ENCODE measurements around the gene DSP.
A peak's percentile ranks its signal among the peaks of the same experiment; 100 is the strongest.

The DSP gene

DNA sequence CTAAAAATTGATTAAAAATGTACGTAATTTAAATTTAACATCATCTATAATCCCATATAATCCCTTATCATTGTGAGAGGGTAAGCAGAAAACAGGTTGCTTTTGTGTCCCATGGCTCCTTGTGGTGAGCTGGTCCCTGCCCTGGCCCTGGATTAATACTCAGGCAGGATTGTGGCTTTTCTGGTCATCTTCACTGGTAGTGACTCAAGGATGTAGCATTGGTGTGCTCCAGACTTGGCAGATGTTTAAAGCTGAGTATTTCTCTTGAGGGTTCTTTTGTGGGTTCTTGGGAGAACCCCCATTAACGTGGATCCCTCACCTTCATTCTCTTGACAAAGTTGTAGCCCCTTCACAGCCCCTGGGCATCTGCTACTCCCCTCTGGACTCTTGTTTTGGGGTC lies 87.8 kb downstream of the DSP start:
- H3K4me3 ChIP-seq, result no peak overlapping the region
- H3K27ac ChIP-seq, result no peak overlapping the region

DNA sequence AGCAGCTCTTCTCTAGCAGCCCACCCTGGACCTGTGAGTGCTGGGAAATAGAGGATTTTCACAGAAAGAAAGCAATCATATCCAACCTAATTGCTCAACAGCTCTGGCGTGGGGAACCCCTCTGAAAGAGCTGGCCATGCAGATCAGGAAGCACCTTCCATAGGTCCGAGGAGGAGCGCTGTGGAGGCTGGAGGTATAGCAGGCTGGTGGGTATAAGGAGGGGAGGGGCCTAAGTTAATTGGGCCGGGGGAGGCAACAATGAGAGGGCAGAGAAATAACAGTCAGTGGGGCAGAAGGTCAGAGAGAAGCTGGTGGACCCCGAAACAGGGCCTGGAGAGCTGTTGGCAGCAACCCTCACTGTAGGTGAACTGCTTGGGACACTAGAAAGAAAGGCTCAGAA lies 89.3 kb downstream of the DSP start:
- no peak overlapping the region for H3K27ac ChIP-seq
- H3K4me3 ChIP-seq, result no peak overlapping the region

DNA sequence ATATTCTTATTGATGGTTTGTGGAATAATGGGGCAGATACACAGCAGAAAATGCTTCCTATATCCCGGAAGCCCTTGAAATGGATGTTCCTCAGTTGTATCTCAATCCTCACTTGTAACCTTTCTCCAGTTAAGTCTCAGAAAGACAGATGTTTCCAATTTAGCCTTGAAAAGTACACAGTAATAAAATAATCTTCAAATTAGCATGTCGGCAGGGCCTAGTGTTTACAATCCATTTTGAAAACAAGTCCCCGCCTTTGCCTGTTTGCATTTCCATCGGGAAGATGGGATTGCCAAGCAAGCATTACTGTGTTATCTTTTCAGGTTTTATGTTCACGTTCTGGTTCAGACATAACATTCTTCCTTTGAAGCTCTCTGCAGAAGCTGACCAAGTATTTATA lies 90.0 kb downstream of the DSP start:
- H3K27ac ChIP-seq, result no peak overlapping the region
- no peak overlapping the region for H3K4me3 ChIP-seq

DNA sequence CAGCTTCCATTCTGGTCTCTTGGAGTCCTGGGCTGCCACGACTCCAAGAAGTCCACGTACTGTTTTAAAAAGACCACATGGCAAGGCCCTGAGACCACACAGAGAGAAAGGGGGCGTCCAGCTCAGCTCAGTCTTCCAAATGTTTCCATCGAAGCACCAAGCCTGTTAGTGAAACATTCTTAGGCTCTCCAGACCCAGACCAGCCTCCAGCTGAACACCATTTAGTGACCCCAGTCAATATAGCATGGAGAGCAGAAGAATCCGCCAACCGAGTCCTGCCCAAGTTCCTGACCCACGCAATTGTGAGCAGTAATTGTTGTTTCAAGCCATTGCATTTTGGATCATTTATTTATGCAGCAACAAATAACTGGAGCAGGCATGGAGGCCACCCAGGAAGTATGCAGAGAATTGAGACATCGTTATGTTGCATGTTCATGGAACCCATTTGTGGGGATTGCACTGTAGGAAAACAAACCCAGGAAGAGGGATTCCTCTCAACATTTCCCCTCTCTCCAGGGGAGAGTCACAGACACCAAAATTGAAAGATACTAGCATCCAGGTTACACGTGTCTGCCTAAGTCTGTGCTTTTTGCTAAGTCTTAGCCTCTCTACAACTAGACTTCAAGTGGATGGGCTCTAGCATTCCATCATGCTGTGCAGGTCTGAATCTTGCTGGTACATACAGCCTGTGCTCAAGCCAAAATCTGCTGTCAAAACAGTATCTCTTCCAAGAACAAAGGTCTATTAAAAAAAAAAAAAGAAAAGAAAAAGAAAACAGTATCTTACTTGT lies 91.2 kb downstream of the DSP start:
- no peak overlapping the region for H3K4me3 ChIP-seq
- peak overlapping the region in 1 of 21 experiments; percentile 59 for H3K27ac ChIP-seq

DNA sequence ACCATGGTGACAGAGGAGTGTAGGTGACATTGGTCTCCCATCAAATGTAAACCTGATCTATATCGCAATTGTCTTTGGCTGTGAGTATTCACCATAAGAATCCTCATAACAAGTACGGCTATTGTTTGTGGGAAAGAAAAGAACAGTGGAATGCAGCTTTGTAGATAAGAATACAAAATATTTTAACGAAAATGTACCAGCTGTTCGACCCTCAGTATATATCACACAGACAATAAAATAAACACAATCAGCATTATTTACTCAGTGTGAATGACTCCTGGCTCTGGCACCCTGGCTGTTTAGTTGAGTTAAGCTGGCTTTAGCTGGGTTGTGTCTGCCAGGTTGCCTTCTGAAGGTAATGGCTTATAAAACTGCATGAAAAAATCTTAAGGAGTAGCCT lies 91.9 kb downstream of the DSP start:
- no peak overlapping the region for H3K4me3 ChIP-seq
- H3K27ac ChIP-seq, result no peak overlapping the region

DNA sequence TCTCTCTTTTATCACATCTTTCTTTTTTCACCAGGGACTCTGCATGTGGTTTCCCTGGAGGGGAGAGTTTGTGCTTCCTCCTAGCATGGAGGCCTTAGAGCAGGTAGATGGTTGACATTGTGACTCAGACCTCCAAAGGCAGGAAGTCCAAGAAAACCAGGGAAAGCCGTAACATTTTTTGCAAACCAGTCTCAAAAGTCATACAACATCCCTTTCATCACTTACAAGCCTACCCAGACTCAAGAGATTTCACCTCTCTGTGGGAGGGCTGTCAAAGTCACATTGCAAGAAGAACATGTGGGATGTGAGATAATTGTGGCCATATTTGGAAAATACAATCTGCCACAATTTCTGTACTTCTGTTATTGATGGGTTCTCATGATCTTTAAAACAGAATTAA lies 94.7 kb downstream of the DSP start:
- H3K27ac ChIP-seq, result no peak overlapping the region
- H3K4me3 ChIP-seq, result no peak overlapping the region

All from skin epidermis (tissue), 12 donors.